ENCODE results near the gene CPSF2.

Gene CPSF2

GRCh38 chr14:92160619-92161018 lies 38.9 kb downstream of the CPSF2 start:
- H3K27me3 ChIP-seq (ENCODE audit: insufficient read depth, low read length) = no peaks in the 10 kb centered on the region
- H3K9me2 ChIP-seq (ENCODE audit: low read depth, low read length) = no peaks in the 10 kb centered on the region
- no peak for TF ChIP-seq EZH2 (IDR thresholded peaks at IDR 0.05; ENCODE audit: borderline replicate concordance, low read length)
- TF ChIP-seq CTCF (IDR thresholded peaks at IDR 0.05; ENCODE audit: low read length) = no peak
- H3K4me2 ChIP-seq (ENCODE audit: low read length) = no peak overlapping the region
- H3K9ac ChIP-seq (ENCODE audit: low read length) = no peak overlapping the region
- H3F3A ChIP-seq (ENCODE audit: insufficient read depth, low read length) = no peaks in the 10 kb centered on the region
- H4K20me1 ChIP-seq (ENCODE audit: insufficient read depth, low read length) = no peaks in the 10 kb centered on the region
- peaks cover 10% of the 10 kb centered on the region for H3K9me3 ChIP-seq (ENCODE audit: low read length)
- no peaks in the 10 kb centered on the region for H3K4me1 ChIP-seq (ENCODE audit: insufficient read depth, low read length, severe bottlenecking)
- no peak overlapping the region for H3K27ac ChIP-seq (ENCODE audit: low read depth, low read length, poor library complexity, severe bottlenecking)
- H3K4me3 ChIP-seq (ENCODE audit: low read depth, low read length, poor library complexity, severe bottlenecking) = no peak overlapping the region
- H3K79me2 ChIP-seq (ENCODE audit: insufficient read depth, low read length) = no peaks in the 10 kb centered on the region
- no peak overlapping the region for H2AFZ ChIP-seq (ENCODE audit: low read length)
- peaks cover 100% of the 10 kb centered on the region for H3K36me3 ChIP-seq (ENCODE audit: insufficient read depth, low read length)

- H3K4me2 ChIP-seq (ENCODE audit: low read length) = no peak overlapping the region
- H3K4me1 ChIP-seq (ENCODE audit: insufficient read depth, low read length, severe bottlenecking) = no peaks in the 10 kb centered on the region
- H3K9ac ChIP-seq (ENCODE audit: low read length) = no peak overlapping the region
- H3K27ac ChIP-seq (ENCODE audit: low read depth, low read length, poor library complexity, severe bottlenecking) = no peak overlapping the region
- no peaks in the 10 kb centered on the region for H3K79me2 ChIP-seq (ENCODE audit: insufficient read depth, low read length)
- no peak overlapping the region for H2AFZ ChIP-seq (ENCODE audit: low read length)
- TF ChIP-seq EZH2 (IDR thresholded peaks at IDR 0.05; ENCODE audit: borderline replicate concordance, low read length) (no peak), CTCF (IDR thresholded peaks at IDR 0.05; ENCODE audit: low read length) (no peak)
- no peak overlapping the region for H3K4me3 ChIP-seq (ENCODE audit: low read depth, low read length, poor library complexity, severe bottlenecking)
- H3K9me3 ChIP-seq (ENCODE audit: low read length) = peaks cover 10% of the 10 kb centered on the region
- peaks cover 100% of the 10 kb centered on the region for H3K36me3 ChIP-seq (ENCODE audit: insufficient read depth, low read length)
- no peaks in the 10 kb centered on the region for H4K20me1 ChIP-seq (ENCODE audit: insufficient read depth, low read length)
- H3K27me3 ChIP-seq (ENCODE audit: insufficient read depth, low read length) = no peaks in the 10 kb centered on the region
- H3K9me2 ChIP-seq (ENCODE audit: low read depth, low read length) = no peaks in the 10 kb centered on the region
- no peaks in the 10 kb centered on the region for H3F3A ChIP-seq (ENCODE audit: insufficient read depth, low read length)
These were observed 39.8 kb downstream of the CPSF2 start for GRCh38 chr14:92161521-92161920.

- Histone ChIP-seq H3K4me2 (ENCODE audit: low read length) (no peak overlapping the region), H3F3A (ENCODE audit: insufficient read depth, low read length) (no peaks in the 10 kb centered on the region), H2AFZ (ENCODE audit: low read length) (no peak overlapping the region), H3K9me3 (ENCODE audit: low read length) (peaks cover 10% of the 10 kb centered on the region), H3K36me3 (ENCODE audit: insufficient read depth, low read length) (peaks cover 78% of the 10 kb centered on the region), H3K4me3 (ENCODE audit: low read depth, low read length, poor library complexity, severe bottlenecking) (no peak overlapping the region), H3K4me1 (ENCODE audit: insufficient read depth, low read length, severe bottlenecking) (no peaks in the 10 kb centered on the region), H3K27me3 (ENCODE audit: insufficient read depth, low read length) (no peaks in the 10 kb centered on the region), H3K9ac (ENCODE audit: low read length) (no peak overlapping the region), H3K9me2 (ENCODE audit: low read depth, low read length) (no peaks in the 10 kb centered on the region), H3K27ac (ENCODE audit: low read depth, low read length, poor library complexity, severe bottlenecking) (no peak overlapping the region), H3K79me2 (ENCODE audit: insufficient read depth, low read length) (no peaks in the 10 kb centered on the region), H4K20me1 (ENCODE audit: insufficient read depth, low read length) (no peaks in the 10 kb centered on the region)
- no peak for TF ChIP-seq EZH2 (IDR thresholded peaks at IDR 0.05; ENCODE audit: borderline replicate concordance, low read length)
- no peak for TF ChIP-seq CTCF (IDR thresholded peaks at IDR 0.05; ENCODE audit: low read length)
These were observed 43.2 kb downstream of the CPSF2 start for GRCh38 chr14:92164958-92165357.

All from OCI-LY1 (cell line).